Ectodermal cell (in vitro differentiated cells): Measurements from ENCODE around the gene TEX35.

Source experiments
- H3K27ac ChIP-seq: 2 replicates; pipeline ENCODE4 v1.7.0; 2013; ENCODE audit warnings: mild to moderate bottlenecking, low read depth, low read length; ENCODE audit not compliant: insufficient read depth, poor library complexity, severe bottlenecking
- H3K27me3 ChIP-seq: 2 replicates; pipeline ENCODE4 v1.7.0; 2013; ENCODE audit warnings: mild to moderate bottlenecking, low read length; ENCODE audit not compliant: insufficient read depth, control insufficient read depth, poor library complexity, severe bottlenecking
- H3K36me3 ChIP-seq: one replicate; pipeline ENCODE4 v1.7.0; 2013; ENCODE audit warnings: low read length; ENCODE audit not compliant: control insufficient read depth, insufficient read depth
- H3K4me1 ChIP-seq: one replicate; pipeline ENCODE4 v1.7.0; 2013; ENCODE audit warnings: low read length; ENCODE audit not compliant: control insufficient read depth, insufficient read depth
- H3K4me3 ChIP-seq: 2 replicates; pipeline ENCODE4 v1.7.0; 2013; ENCODE audit warnings: low read depth, low read length, control low read depth; ENCODE audit not compliant: insufficient read depth
- H3K9me3 ChIP-seq: 2 replicates; pipeline ENCODE4 v1.7.0; 2013; ENCODE audit warnings: mild to moderate bottlenecking, low read length, moderate library complexity; ENCODE audit not compliant: control insufficient read depth
- WGBS, 2 experiments: methylation state at CpG; one replicate each; pipeline ENCODE4 v1.1.7; 2013; ENCODE audit warnings: missing lambda C conversion rate in 2 of 2; 5-methylcytosine and 5-hydroxymethylcytosine counted together

The TEX35 gene

DNA sequence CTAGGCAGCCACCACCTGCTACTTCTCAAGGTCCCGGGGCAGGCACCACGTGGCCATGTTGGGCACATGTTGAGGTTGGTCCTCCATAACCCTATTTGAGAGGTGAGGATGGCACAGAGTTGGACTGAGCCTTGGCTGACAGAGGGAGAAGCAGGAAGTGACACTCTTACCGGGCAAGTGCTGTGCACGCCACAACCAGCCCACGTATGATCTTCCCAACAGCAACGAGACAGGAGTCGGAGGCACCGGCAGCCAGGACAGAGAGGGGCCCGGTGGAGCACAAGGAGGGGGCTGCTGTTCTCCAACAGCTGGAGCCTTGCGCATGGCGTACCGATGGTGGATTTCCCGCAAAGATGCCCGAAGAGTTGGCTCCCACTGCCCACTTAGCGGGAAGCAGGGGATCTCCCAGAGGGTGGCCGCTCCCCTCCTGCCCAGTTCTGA lies 19.6 kb upstream of the TEX35 start:
- WGBS, 2 experiments: 96% methylated on average over 16 of the region's 16 CpGs
- Histone ChIP-seq H3K4me1 (no peaks in the 10 kb centered on the region), H3K36me3 (no peaks in the 10 kb centered on the region), H3K27ac (no peak overlapping the region), H3K27me3 (no peaks in the 10 kb centered on the region), H3K4me3 (no peak overlapping the region), H3K9me3 (no peaks in the 10 kb centered on the region)

DNA sequence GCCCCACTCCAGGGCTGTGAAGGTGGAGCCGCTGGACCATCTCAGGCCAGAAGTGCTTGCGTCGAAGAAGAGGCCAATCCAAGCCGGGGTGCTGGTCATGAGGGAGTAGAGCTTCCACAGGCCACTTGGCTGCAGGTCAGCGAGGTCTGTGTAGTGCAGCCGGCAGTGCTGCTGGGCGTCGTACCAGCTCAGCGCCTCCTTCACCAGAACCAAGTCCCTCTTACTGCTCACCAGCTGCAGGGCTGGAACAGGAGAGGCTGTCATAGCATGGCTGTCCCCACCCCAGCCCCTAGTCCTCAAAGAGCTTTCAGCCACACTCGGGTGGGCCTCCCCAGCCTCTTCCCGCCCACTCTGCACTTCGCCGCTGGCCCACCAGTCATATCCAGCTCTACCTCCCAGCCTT lies 18.3 kb upstream of the TEX35 start:
- no peak overlapping the region for H3K27ac ChIP-seq
- WGBS, 2 experiments: 94 to 97% methylated on average over 13 of the region's 13 CpGs
- no peaks in the 10 kb centered on the region for H3K27me3 ChIP-seq
- no peaks in the 10 kb centered on the region for H3K36me3 ChIP-seq
- H3K4me1 ChIP-seq: no peaks in the 10 kb centered on the region
- no peaks in the 10 kb centered on the region for H3K9me3 ChIP-seq
- no peak overlapping the region for H3K4me3 ChIP-seq

DNA sequence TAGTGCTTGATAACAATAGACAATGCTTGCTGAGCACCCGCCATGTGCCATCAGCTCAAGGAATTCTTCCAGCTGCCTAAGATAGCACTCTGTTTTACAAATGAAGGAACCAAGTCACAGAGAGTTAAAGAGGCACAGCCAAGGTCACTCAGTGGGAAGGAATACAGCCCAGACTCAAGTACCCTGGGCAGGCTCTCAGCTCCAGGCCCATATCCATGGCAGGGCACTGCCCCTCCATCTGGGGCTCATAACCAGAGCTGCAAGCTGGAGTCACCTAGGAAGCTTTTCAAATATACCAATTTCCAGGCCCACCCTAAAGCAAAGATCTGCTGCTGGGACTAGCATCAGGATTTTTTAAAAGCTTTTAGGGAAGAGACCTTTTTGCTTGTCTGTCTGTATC lies 17.8 kb upstream of the TEX35 start:
- Histone ChIP-seq H3K27ac (no peak overlapping the region), H3K4me1 (no peaks in the 10 kb centered on the region), H3K9me3 (no peaks in the 10 kb centered on the region), H3K36me3 (no peaks in the 10 kb centered on the region), H3K27me3 (no peaks in the 10 kb centered on the region), H3K4me3 (no peak overlapping the region)
- 94 to 100% methylated on average over 1 of the region's 1 CpG for WGBS, 2 experiments

DNA sequence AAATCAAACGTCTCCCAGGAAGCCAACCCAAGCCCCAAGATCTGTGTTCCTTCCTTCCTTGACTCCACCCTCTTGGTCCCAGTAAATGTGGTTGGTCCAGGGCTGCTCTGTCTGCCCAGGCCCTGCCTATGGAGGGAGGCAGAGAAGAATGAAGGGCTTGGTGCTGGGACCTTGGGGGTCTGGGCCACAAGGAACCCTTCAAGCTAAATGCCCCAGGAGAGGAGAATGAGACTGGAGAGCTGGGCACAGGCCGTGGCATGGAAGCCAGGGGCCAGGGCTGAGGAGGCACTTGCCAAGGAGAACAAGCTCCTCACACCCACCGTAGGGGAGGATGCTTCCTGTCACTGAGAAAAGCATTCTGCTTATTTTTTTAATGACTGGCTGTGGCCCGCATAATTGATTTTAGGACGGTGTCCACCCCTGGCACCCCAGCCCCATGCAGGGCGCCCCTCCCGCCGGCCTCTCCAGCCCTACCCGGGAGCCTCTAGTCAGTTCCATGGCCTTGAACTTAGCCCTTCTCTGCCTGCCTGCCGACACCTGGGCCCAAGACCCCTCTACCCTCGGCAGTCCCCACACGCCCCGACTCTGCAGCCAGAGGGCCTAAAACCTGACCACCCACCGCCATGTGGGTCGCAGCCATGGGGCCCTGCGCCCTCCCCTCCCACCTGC lies 17.0 kb upstream of the TEX35 start:
- H3K27me3 ChIP-seq: no peaks in the 10 kb centered on the region
- H3K4me3 ChIP-seq: no peak overlapping the region
- no peak overlapping the region for H3K27ac ChIP-seq
- WGBS, 2 experiments: 90 to 91% methylated on average over 16 of the region's 16 CpGs
- no peaks in the 10 kb centered on the region for H3K9me3 ChIP-seq
- H3K36me3 ChIP-seq: no peaks in the 10 kb centered on the region
- no peaks in the 10 kb centered on the region for H3K4me1 ChIP-seq

DNA sequence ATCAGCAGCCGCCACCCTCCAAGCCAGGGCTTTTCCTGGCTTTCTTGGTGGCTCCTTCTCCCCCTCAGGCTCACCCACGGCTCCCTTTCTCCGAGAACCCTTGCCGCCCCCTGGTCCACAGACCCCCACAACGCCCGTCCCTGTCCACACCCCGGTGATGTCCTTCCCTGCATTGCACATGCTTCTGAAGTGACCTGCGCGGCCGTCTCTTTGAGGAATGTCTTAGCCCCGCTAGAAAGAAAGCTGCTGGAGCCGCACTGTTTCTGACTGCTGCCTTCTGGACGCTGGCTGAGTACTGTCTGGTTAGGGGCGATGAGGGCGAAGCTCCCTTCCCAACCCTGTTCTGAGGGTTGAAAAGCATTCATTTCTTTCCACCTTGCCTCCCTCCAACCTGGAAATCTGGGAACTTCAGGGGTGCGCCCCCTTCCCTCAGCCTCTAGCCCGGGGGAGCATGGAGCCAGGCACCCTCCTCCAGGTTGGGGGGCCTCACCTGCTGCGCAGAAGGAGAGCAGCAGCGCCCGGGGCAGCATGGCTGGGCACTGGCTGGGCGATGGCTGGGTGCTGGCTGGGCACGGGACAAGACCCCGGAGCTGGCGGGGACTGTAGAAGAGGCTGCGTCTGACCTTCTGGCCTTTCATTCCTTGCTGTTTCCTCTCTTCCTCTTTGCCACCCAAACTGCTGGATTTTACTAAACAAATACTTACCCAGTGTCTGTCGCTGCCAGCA lies 16.3 kb upstream of the TEX35 start, which contains the start of gene CLEC20A:
TSS of gene CLEC20A (minus strand) at position 555 of the 726 bp plus-strand sequence. CDS start at position 530, 25 bp downstream.
- WGBS, 2 experiments: 94 to 96% methylated on average over 26 of the region's 26 CpGs
- H3K4me1 ChIP-seq: no peaks in the 10 kb centered on the region
- H3K9me3 ChIP-seq: no peaks in the 10 kb centered on the region
- no peak within 1 kb of the TSS for H3K27ac ChIP-seq
- H3K27me3 ChIP-seq: no peaks in the 10 kb centered on the region
- H3K36me3 ChIP-seq: no peaks in the 10 kb centered on the region
- no peak within 1 kb of the TSS for H3K4me3 ChIP-seq

DNA sequence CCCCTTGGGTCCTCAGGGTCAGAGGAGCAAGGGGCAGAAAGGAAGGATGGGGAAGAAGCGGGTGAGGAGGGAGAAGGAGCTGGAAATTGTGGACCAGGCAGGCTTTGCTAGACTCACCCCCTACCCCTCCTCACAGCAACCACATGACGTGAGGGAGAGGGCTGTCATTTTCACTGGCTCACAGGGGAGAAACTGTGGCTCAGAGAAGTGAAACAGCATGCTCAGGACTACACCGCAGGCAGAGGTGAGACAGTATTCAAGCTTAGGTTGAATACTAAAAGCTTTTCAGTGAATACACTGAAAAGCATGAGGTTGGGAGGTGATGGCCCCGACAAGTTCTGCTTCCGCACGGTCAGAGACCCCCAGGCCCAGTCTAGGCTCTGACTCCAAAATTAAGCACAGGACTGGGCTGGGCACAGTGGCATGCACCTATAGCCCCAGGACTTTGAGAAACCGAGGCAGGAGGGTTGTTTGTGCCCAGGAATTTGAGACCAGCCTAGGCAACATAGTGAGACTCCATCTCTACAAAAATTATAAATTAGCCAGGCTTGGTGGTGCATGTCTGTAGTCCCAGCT lies 14.9 kb upstream of the TEX35 start:
- Histone ChIP-seq H3K36me3 (no peaks in the 10 kb centered on the region), H3K4me1 (no peaks in the 10 kb centered on the region), H3K4me3 (no peak overlapping the region), H3K27me3 (no peaks in the 10 kb centered on the region), H3K9me3 (no peaks in the 10 kb centered on the region), H3K27ac (no peak overlapping the region)
- WGBS, 2 experiments: 88 to 90% methylated on average over 6 to 7 of the region's 7 CpGs

DNA sequence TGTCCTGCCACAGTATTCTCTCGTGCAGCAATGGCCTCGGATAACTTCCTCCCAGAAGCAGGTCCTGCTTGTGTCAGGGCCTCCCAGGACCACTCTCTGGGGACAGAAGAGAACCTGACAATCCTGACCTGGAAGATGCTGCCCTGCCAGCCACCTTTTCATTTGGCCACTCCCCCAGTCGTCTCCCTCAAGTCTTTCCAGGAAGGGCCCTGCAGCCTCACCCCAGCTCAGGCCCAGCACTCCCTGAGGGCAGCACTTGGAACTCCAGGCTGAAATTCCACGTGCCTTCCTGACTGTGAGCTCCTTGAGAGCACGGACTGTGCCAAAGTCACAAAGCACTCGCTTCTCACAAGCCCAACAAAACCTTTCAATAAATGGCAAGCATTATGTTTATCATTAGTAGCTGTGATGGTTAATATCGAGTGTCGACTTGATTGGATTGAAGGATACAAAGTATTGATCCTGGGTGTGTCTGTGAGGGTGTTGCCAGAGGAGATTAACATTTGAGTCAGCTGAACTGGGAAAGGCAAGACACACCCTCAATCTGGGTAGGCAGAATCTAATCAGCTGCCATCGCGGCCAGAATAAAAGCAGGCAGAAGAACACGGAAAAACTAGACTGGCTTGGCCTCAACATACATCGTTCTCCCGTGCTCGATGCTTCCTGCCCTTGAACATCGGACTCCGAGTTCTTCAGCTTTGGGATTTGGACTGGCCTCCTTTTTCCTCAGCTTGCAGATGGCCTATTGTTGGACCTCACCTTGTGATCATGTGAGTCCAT lies 13.8 kb upstream of the TEX35 start:
- no peak overlapping the region for H3K27ac ChIP-seq
- no peaks in the 10 kb centered on the region for H3K36me3 ChIP-seq
- WGBS, 2 experiments: 86 to 88% methylated on average over 16 of the region's 16 CpGs
- H3K4me3 ChIP-seq: no peak overlapping the region
- H3K9me3 ChIP-seq: no peaks in the 10 kb centered on the region
- no peaks in the 10 kb centered on the region for H3K27me3 ChIP-seq
- H3K4me1 ChIP-seq: no peaks in the 10 kb centered on the region

DNA sequence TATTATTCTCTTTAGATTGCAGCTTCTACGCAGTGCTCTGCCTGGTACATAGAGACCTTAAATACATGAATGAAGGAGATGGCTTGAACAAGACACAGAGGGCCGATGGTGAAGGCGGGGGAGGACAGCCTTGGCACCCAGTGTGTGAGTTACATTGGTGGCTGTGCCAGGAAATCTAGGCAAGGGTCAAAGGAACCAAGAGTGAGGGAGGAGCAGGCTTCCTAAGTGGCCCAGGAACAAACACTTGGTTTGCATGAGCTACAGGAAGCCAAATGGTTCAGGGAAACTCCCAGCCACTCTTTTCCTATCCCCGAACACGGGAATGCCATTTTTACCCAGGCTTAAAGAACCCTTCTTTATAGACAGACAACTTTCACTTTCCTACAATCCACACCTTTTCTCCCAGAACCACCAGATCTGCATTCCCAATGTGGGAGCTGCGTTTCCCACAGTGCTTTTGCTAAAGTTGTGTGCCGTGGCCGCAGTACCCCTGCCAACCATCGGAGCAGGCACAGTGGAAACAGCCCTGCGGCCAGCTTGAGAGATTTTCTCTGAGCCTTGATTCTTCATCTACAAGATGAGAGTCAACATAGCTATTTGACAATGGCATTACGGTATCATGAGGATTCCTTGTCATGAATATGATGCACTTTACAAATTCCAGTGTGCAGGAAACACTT lies 12.7 kb upstream of the TEX35 start:
- Histone ChIP-seq H3K4me1 (no peaks in the 10 kb centered on the region), H3K4me3 (no peak overlapping the region), H3K9me3 (no peaks in the 10 kb centered on the region), H3K27me3 (no peaks in the 10 kb centered on the region), H3K27ac (no peak overlapping the region), H3K36me3 (no peaks in the 10 kb centered on the region)
- 85 to 88% methylated on average over 11 of the region's 11 CpGs for WGBS, 2 experiments

DNA sequence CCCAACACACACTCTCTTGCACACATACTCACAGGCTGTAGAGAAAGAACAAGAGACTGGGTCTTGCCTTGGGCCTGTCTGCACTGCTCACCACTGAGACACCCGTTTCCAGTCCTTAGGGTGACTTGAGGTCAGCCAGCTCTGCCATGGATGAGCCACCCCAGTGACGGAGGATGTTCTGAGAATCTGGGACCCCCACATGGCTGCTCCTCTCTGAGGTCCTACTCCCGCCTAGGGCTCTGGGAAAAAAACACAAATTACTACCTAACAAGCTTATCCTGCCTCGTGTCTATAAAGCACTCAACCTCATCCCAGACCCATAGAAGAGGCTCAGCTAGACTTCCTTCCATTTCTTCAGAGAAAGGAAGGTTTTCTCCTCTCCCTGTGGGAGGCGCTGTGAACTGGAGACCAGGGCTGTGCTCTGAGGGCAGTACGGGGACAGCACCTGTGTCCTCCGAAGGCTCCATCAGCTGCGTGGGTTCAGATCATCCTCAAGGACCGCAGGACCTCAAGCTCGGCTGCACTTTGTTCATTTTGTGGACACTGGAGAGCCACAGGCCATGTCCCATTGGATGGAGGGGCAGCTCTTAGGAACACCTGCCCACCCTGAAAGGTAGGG lies 11.9 kb upstream of the TEX35 start:
- no peaks in the 10 kb centered on the region for H3K4me1 ChIP-seq
- no peaks in the 10 kb centered on the region for H3K27me3 ChIP-seq
- H3K27ac ChIP-seq: no peak overlapping the region
- H3K9me3 ChIP-seq: no peaks in the 10 kb centered on the region
- no peaks in the 10 kb centered on the region for H3K36me3 ChIP-seq
- 91 to 92% methylated on average over 10 of the region's 10 CpGs for WGBS, 2 experiments
- no peak overlapping the region for H3K4me3 ChIP-seq
